HEK293 (cell line): ENCODE data around the gene MOGAT3.

Experiments used
- BCL11B ChIP-seq: fragments of 450-650 bp; formaldehyde crosslinking; IDR thresholded peaks from 2 replicates; pipeline ENCODE4 v1.5.1; 2016; ENCODE audit warnings: low read depth, missing biosample characterization, missing genetic modification characterization
- KLF16 ChIP-seq: fragments of 450-650 bp; formaldehyde crosslinking; IDR thresholded peaks from 2 replicates; pipeline ENCODE4 v1.5.1; 2017; ENCODE audit warnings: missing biosample characterization, missing genetic modification characterization
- SETDB1 ChIP-seq: IDR thresholded peaks from one replicate; pipeline ENCODE4 v1.6.1; 2017; ENCODE audit warnings: mild to moderate bottlenecking, low read length, moderate library complexity, mixed read lengths; ENCODE audit not compliant: insufficient read length
- SP3 ChIP-seq: fragments of 450-650 bp; formaldehyde crosslinking; IDR thresholded peaks from 2 replicates; pipeline ENCODE4 v1.5.1; 2016; ENCODE audit warnings: missing biosample characterization, missing genetic modification characterization
- TRIM28 ChIP-seq: IDR thresholded peaks from 2 replicates; pipeline ENCODE4 v1.6.1; 2011; ENCODE audit warnings: low read length, control low read depth, borderline replicate concordance
- YY1 ChIP-seq: fragments of 450-650 bp; formaldehyde crosslinking; IDR thresholded peaks from 2 replicates; pipeline ENCODE4 v1.5.1; 2018; ENCODE audit warnings: missing biosample characterization, missing genetic modification characterization
- ZEB2 ChIP-seq: fragments of 450-650 bp; formaldehyde crosslinking; IDR thresholded peaks from 2 replicates; pipeline ENCODE4 v1.5.1; 2016; ENCODE audit warnings: missing biosample characterization, missing genetic modification characterization
- ZNF112 ChIP-seq: fragments of 450-650 bp; formaldehyde crosslinking; IDR thresholded peaks from 2 replicates; pipeline ENCODE4 v1.5.0; 2017; ENCODE audit warnings: missing biosample characterization, missing genetic modification characterization
- ZNF223 ChIP-seq: fragments of 450-650 bp; formaldehyde crosslinking; IDR thresholded peaks from 2 replicates; pipeline ENCODE4 v1.5.1; 2016; ENCODE audit warnings: missing biosample characterization, missing genetic modification characterization
- ZNF302 ChIP-seq: fragments of 450-650 bp; formaldehyde crosslinking; IDR thresholded peaks from 2 replicates; pipeline ENCODE4 v1.5.1; 2016; ENCODE audit warnings: missing biosample characterization, missing genetic modification characterization, low read depth
- ZNF335 ChIP-seq: fragments of 450-650 bp; formaldehyde crosslinking; conservative IDR thresholded peaks from 2 replicates; pipeline ENCODE4 v1.5.1; 2016; ENCODE audit warnings: missing biosample characterization, missing genetic modification characterization
- ZNF596 ChIP-seq: fragments of 450-650 bp; IDR thresholded peaks from 2 replicates; pipeline ENCODE4 v1.5.0; 2018; ENCODE audit warnings: missing biosample characterization, mild to moderate bottlenecking, missing genetic modification characterization, moderate library complexity
- ZNF664 ChIP-seq: fragments of 450-650 bp; formaldehyde crosslinking; IDR thresholded peaks from 2 replicates; pipeline ENCODE4 v1.5.1; 2016; ENCODE audit warnings: missing biosample characterization, missing genetic modification characterization
- ZNF747 ChIP-seq: fragments of 450-650 bp; formaldehyde crosslinking; IDR thresholded peaks from 2 replicates; pipeline ENCODE4 v1.5.1; 2016; ENCODE audit warnings: missing biosample characterization, missing genetic modification characterization
- ZSCAN23 ChIP-seq: fragments of 450-650 bp; formaldehyde crosslinking; IDR thresholded peaks from 2 replicates; pipeline ENCODE4 v1.5.1; 2016; ENCODE audit warnings: missing biosample characterization, missing genetic modification characterization
- TF ChIP-seq, protein P1 (sequence below): fragments of 450-650 bp; formaldehyde crosslinking; IDR thresholded peaks from 2 replicates; pipeline ENCODE4 v1.5.0; 2017; ENCODE audit warnings: missing biosample characterization, missing genetic modification characterization, borderline replicate concordance
- TF ChIP-seq, protein P2 (sequence below): fragments of 450-650 bp; formaldehyde crosslinking; IDR thresholded peaks from 2 replicates; pipeline ENCODE4 v1.5.1; 2016; ENCODE audit warnings: missing biosample characterization, missing genetic modification characterization
- TF ChIP-seq, protein P3 (sequence below): fragments of 450-650 bp; formaldehyde crosslinking; optimal IDR thresholded peaks from 2 replicates; pipeline ENCODE3; 2016; ENCODE audit warnings: missing biosample characterization, mild to moderate bottlenecking, missing genetic modification characterization
- TF ChIP-seq, protein P4 (sequence below): fragments of 450-650 bp; formaldehyde crosslinking; IDR thresholded peaks from 2 replicates; pipeline ENCODE4 v1.5.1; 2017; ENCODE audit warnings: missing biosample characterization, missing genetic modification characterization
- TF ChIP-seq, protein P5 (sequence below): fragments of 450-650 bp; formaldehyde crosslinking; IDR thresholded peaks from 2 replicates; pipeline ENCODE4; 2016; ENCODE audit warnings: missing biosample characterization, missing genetic modification characterization
- TF ChIP-seq, protein P6 (sequence below): fragments of 450-650 bp; formaldehyde crosslinking; IDR thresholded peaks from 2 replicates; pipeline ENCODE4 v1.5.1; 2016; ENCODE audit warnings: missing biosample characterization, missing genetic modification characterization
- TF ChIP-seq, protein P7 (sequence below): fragments of 450-650 bp; formaldehyde crosslinking; IDR thresholded peaks from 2 replicates; pipeline ENCODE4 v1.5.1; 2017; ENCODE audit warnings: missing biosample characterization, missing genetic modification characterization
- TF ChIP-seq, protein P8 (sequence below): fragments of 450-650 bp; formaldehyde crosslinking; IDR thresholded peaks from 2 replicates; pipeline ENCODE4 v1.5.1; 2017; ENCODE audit warnings: missing biosample characterization, missing genetic modification characterization

MOGAT3 gene

DNA sequence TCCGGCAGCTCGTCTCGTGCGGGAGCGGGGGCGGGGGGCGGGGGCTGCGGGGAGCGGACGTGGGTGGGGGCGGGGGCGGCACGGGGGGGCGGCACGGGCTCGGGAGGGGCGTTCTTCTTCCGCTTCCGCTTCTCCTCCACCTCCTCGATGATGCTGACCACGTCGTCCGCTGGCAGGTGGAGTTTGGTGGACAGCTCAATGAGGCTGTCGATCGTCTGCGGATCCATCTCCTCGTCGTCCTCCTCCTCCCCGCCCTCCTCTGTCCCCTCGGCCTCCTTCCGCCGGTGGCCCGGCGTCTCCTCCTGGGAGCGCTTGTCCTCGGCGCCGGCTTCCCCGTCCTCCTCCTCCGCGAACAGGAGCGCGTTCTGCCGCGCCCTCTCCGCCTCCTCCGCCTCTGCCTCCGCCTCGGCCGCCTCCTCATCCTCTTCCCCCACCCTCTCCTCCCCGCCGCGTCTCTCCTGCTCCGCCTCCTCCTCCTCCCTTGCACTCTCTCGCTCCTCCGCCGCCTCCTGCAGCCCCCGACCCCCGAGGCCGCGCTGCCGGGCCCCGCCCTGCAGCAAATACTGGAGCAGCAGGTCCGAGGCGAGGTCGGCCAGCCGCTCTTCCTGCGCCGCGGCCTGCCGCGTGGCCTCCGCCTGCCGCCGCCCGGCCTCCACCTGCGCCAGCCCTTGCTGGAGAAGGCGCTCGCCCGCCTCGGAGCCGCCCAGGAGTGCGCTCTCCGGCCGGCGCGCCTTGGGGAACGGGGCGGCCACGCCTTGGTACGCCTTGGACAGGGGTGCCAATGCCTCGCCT lies 37.4 kb downstream of the MOGAT3 start (continued):
- TF ChIP-seq, protein P1, sequence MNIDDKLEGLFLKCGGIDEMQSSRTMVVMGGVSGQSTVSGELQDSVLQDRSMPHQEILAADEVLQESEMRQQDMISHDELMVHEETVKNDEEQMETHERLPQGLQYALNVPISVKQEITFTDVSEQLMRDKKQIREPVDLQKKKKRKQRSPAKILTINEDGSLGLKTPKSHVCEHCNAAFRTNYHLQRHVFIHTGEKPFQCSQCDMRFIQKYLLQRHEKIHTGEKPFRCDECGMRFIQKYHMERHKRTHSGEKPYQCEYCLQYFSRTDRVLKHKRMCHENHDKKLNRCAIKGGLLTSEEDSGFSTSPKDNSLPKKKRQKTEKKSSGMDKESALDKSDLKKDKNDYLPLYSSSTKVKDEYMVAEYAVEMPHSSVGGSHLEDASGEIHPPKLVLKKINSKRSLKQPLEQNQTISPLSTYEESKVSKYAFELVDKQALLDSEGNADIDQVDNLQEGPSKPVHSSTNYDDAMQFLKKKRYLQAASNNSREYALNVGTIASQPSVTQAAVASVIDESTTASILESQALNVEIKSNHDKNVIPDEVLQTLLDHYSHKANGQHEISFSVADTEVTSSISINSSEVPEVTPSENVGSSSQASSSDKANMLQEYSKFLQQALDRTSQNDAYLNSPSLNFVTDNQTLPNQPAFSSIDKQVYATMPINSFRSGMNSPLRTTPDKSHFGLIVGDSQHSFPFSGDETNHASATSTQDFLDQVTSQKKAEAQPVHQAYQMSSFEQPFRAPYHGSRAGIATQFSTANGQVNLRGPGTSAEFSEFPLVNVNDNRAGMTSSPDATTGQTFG (tag by site-specific recombination) = no peak
- TF ChIP-seq, protein P2, sequence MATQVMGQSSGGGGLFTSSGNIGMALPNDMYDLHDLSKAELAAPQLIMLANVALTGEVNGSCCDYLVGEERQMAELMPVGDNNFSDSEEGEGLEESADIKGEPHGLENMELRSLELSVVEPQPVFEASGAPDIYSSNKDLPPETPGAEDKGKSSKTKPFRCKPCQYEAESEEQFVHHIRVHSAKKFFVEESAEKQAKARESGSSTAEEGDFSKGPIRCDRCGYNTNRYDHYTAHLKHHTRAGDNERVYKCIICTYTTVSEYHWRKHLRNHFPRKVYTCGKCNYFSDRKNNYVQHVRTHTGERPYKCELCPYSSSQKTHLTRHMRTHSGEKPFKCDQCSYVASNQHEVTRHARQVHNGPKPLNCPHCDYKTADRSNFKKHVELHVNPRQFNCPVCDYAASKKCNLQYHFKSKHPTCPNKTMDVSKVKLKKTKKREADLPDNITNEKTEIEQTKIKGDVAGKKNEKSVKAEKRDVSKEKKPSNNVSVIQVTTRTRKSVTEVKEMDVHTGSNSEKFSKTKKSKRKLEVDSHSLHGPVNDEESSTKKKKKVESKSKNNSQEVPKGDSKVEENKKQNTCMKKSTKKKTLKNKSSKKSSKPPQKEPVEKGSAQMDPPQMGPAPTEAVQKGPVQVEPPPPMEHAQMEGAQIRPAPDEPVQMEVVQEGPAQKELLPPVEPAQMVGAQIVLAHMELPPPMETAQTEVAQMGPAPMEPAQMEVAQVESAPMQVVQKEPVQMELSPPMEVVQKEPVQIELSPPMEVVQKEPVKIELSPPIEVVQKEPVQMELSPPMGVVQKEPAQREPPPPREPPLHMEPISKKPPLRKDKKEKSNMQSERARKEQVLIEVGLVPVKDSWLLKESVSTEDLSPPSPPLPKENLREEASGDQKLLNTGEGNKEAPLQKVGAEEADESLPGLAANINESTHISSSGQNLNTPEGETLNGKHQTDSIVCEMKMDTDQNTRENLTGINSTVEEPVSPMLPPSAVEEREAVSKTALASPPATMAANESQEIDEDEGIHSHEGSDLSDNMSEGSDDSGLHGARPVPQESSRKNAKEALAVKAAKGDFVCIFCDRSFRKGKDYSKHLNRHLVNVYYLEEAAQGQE (tag by site-specific recombination) = peak; percentile 80
- TF ChIP-seq ZNF302 (tag by site-specific recombination) (no peak), ZNF596 (tag by site-specific recombination) (no peak), SP3 (peak; percentile 97), BCL11B (no peak), ZNF335 (tag by site-specific recombination) (peak; percentile 81), SETDB1 (no peak), KLF16 (tag by site-specific recombination) (peak; percentile 84; the same call in 1 of the 2 replicates), ZNF747 (tag by site-specific recombination) (no peak), ZSCAN23 (tag by site-specific recombination) (0 out of 2 replicates have a peak, but pooled peaks have one; percentile 38), ZNF112 (tag by site-specific recombination) (no peak), ZNF664 (tag by site-specific recombination) (no peak), ZEB2 (tag by site-specific recombination) (peak; percentile 69), TRIM28 (no peak), ZNF223 (tag by site-specific recombination) (no peak), YY1 (tag by site-specific recombination) (no peak)
- TF ChIP-seq, protein P3, sequence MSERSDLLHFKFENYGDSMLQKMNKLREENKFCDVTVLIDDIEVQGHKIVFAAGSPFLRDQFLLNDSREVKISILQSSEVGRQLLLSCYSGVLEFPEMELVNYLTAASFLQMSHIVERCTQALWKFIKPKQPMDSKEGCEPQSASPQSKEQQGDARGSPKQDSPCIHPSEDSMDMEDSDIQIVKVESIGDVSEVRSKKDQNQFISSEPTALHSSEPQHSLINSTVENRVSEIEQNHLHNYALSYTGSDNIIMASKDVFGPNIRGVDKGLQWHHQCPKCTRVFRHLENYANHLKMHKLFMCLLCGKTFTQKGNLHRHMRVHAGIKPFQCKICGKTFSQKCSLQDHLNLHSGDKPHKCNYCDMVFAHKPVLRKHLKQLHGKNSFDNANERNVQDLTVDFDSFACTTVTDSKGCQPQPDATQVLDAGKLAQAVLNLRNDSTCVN (tag by site-specific recombination) = peak; percentile 88
- TF ChIP-seq, protein P4, sequence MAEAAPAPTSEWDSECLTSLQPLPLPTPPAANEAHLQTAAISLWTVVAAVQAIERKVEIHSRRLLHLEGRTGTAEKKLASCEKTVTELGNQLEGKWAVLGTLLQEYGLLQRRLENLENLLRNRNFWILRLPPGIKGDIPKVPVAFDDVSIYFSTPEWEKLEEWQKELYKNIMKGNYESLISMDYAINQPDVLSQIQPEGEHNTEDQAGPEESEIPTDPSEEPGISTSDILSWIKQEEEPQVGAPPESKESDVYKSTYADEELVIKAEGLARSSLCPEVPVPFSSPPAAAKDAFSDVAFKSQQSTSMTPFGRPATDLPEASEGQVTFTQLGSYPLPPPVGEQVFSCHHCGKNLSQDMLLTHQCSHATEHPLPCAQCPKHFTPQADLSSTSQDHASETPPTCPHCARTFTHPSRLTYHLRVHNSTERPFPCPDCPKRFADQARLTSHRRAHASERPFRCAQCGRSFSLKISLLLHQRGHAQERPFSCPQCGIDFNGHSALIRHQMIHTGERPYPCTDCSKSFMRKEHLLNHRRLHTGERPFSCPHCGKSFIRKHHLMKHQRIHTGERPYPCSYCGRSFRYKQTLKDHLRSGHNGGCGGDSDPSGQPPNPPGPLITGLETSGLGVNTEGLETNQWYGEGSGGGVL (tag by site-specific recombination) = peak; percentile 98
- TF ChIP-seq, protein P5, sequence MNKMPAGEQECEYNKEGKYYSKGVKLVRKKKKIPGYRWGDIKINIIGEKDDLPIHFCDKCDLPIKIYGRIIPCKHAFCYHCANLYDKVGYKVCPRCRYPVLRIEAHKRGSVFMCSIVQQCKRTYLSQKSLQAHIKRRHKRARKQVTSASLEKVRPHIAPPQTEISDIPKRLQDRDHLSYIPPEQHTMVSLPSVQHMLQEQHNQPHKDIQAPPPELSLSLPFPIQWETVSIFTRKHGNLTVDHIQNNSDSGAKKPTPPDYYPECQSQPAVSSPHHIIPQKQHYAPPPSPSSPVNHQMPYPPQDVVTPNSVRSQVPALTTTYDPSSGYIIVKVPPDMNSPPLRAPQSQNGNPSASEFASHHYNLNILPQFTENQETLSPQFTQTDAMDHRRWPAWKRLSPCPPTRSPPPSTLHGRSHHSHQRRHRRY (tag by site-specific recombination) = peak; percentile 84; the same call in 1 of the 2 replicates
- TF ChIP-seq, protein P6, sequence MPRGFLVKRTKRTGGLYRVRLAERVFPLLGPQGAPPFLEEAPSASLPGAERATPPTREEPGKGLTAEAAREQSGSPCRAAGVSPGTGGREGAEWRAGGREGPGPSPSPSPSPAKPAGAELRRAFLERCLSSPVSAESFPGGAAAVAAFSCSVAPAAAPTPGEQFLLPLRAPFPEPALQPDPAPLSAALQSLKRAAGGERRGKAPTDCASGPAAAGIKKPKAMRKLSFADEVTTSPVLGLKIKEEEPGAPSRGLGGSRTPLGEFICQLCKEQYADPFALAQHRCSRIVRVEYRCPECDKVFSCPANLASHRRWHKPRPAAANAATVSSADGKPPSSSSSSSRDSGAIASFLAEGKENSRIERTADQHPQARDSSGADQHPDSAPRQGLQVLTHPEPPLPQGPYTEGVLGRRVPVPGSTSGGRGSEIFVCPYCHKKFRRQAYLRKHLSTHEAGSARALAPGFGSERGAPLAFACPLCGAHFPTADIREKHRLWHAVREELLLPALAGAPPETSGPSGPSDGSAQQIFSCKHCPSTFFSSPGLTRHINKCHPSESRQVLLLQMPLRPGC (tag by site-specific recombination) = peak; percentile 54; the same call in 1 of the 2 replicates
- TF ChIP-seq, protein P7, sequence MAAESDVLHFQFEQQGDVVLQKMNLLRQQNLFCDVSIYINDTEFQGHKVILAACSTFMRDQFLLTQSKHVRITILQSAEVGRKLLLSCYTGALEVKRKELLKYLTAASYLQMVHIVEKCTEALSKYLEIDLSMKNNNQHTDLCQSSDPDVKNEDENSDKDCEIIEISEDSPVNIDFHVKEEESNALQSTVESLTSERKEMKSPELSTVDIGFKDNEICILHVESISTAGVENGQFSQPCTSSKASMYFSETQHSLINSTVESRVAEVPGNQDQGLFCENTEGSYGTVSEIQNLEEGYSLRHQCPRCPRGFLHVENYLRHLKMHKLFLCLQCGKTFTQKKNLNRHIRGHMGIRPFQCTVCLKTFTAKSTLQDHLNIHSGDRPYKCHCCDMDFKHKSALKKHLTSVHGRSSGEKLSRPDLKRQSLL (tag by site-specific recombination) = no peak
- TF ChIP-seq, protein P8, sequence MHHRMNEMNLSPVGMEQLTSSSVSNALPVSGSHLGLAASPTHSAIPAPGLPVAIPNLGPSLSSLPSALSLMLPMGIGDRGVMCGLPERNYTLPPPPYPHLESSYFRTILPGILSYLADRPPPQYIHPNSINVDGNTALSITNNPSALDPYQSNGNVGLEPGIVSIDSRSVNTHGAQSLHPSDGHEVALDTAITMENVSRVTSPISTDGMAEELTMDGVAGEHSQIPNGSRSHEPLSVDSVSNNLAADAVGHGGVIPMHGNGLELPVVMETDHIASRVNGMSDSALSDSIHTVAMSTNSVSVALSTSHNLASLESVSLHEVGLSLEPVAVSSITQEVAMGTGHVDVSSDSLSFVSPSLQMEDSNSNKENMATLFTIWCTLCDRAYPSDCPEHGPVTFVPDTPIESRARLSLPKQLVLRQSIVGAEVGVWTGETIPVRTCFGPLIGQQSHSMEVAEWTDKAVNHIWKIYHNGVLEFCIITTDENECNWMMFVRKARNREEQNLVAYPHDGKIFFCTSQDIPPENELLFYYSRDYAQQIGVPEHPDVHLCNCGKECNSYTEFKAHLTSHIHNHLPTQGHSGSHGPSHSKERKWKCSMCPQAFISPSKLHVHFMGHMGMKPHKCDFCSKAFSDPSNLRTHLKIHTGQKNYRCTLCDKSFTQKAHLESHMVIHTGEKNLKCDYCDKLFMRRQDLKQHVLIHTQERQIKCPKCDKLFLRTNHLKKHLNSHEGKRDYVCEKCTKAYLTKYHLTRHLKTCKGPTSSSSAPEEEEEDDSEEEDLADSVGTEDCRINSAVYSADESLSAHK (tag by site-specific recombination) = no peak
